GM19324 (cell line): Measurements from ENCODE around the gene C1orf167.
"Not testable (repeated sequence)": the region's sequence is repeated elsewhere in the genome, so short reads cannot be mapped to it uniquely, and the experiment has no call there.

Experiments
- ATAC-seq: cut with Tn5 transposase; IDR thresholded peaks from one replicate; pipeline ENCODE4 v1.9.1; 2021; ENCODE audit warnings: mild to moderate bottlenecking, moderate library complexity; ENCODE audit not compliant: unreplicated experiment, low FRiP score

The C1orf167 gene

GRCh38 chr1:11797525-11798216 is 35.7 kb downstream of the C1orf167 start:
- ATAC-seq = no peak

DNA sequence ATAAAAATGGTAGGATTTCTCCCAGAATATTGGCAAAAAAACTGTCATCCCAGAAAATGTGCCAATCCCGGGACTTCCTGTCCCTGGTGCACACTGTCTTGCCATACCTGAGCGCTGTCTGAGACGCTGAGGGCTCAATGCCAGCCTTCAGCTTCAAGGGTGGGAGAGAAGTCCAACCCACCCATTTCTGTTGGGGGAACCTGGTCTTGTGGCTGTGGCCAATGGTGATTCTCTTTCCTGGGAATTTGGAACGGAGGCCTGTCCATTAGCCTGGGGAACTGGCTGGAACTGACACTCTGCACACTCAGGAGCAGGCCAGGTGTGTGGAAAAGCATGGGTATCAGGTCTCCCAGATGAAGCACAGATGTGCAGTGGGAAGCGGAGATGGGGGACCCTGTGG is 37.1 kb downstream of the C1orf167 start:
- ATAC-seq = no peak

DNA sequence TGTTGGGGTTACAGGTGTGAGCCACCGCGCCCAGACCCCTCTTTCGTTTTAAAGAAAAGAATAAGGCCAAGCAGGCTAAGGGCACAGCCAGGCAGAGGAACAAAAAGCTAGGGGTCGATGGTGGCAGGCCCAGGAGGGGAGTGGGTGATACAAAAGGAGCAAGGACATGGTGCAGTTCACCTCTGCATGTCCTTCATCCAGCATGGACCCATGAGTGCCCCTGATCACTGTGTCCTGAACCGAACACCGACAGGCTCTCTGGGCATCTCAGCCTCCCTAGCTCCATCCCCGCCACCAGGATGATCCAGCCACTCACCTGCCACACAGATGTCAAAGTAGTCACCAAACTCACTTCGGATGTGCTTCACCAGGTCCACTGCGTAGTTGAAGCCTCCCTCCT is 37.9 kb downstream of the C1orf167 start:
- ATAC-seq = no peak

GRCh38 chr1:11800391-11800755 is 38.4 kb downstream of the C1orf167 start:
- ATAC-seq = no peak

- no peak for ATAC-seq
Observed at GRCh38 chr1:11800756-11801433, 38.9 kb downstream of the C1orf167 start.

GRCh38 chr1:11802616-11802972 is 40.6 kb downstream of the C1orf167 start:
- ATAC-seq = no peak

- ATAC-seq = no peak
Observed at GRCh38 chr1:11802973-11803885, 41.2 kb downstream of the C1orf167 start.

- ATAC-seq = not testable (repeated sequence)
Observed at GRCh38 chr1:11803924-11804665, 42.1 kb downstream of the C1orf167 start.

DNA sequence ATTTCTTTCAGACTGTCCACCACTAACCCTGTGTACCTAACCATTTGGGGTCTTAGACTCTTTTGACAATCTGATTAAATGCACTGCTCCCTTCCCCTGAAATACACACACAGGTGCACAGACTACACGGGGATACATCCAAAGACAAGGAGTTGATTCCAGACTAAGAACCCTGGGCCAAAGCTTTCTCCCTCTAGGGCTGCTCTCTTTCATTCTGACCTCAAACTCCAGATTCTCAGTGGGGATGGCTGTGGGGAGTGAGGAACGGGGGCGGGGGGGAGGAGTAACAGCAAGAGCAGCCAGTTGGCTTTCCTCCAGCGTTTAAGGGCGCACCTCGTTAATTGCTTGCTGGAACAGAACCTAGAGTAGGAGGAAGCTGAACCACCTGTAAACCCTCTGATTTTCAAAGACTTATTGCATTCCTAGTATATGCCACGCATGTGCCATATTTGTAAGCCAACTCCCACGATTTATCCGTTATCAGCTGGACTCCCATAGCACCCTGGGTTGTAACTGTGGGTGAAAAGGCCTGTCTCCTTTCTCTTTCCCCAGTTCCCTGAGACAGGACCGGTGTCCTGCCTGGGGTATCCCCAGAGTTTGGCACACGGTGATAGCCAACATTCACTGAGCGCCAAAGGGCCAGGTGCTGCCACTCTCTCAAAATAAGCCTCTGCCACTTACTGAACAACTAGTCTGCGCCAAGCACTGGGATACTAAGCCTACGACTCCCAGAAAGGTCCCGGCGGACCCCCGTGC is 42.9 kb downstream of the C1orf167 start:
- no peak for ATAC-seq

- peak; percentile 88 for ATAC-seq
Observed at GRCh38 chr1:11805422-11806306, 43.7 kb downstream of the C1orf167 start, which contains the start of the genes CLCN6 and MTHFR. TSS of gene CLCN6 (plus strand) at chr1:11806191. CDS start at chr1:11806263, 72 bp downstream. TSS of gene MTHFR (minus strand) at chr1:11805964. CDS start at chr1:11803116, 2,848 bp downstream.

GRCh38 chr1:11806307-11806936 is 44.4 kb downstream of the C1orf167 start:
- peak; percentile 62 for ATAC-seq

DNA sequence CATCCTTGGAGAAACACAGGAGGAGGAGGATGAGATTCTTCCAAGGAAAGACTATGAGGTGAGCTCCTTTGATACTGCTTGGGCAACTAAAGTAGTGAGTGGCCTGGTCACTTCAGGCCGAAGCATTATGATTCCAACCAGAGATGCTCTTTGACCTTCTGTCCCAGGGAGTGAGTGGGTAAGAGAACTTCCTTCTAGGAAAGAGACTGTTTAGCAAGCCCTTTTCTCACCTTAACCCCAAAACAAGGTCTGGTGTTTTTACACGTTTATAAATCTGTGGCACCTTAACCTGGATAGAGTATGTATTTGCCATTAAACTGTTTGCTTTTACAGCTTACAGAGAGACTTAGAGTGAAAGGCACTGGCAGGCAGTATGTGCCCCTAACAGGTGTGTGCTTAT is 45.1 kb downstream of the C1orf167 start:
- no peak for ATAC-seq

DNA sequence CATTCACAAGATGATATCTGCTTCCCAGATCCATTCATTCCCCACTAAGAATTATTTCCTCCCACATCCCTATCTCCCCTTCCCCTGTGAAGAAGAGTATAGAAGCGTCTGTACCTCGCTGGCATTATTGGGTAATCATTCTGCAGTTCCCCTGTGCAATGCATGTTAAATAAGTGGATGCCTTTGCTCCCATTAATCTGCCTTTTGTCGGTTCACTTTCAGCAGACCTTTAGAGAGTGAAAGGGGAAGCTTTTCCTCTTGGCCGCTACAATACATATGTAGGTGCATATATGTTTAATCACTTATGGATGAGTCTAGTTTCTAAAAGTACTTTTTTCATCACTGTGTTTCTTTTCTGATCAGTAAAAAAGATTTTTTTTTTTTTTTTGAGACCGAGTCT is 51.0 kb downstream of the C1orf167 start:
- no peak for ATAC-seq

DNA sequence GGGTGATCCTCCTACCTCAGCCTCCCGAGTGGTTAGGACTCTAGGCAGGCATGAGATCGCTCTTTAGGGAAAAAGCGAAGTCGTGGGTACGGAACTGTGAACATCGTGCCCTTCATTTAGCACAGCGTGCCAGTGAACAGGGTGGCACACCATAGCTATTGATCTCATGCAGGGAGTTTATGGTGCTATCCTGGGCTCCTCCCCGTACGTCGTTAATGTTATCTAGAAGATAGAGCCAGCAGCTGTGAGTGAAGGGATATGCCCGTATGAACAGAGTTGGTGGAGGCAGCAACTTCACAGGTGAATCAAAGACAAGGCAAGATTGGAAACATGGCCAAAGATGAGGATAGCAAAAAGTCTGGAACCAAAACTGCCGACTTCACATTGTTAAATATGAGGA is 55.2 kb downstream of the C1orf167 start:
- ATAC-seq = no peak

- no peak for ATAC-seq
Observed at GRCh38 chr1:11822091-11822490, 60.1 kb downstream of the C1orf167 start.

DNA sequence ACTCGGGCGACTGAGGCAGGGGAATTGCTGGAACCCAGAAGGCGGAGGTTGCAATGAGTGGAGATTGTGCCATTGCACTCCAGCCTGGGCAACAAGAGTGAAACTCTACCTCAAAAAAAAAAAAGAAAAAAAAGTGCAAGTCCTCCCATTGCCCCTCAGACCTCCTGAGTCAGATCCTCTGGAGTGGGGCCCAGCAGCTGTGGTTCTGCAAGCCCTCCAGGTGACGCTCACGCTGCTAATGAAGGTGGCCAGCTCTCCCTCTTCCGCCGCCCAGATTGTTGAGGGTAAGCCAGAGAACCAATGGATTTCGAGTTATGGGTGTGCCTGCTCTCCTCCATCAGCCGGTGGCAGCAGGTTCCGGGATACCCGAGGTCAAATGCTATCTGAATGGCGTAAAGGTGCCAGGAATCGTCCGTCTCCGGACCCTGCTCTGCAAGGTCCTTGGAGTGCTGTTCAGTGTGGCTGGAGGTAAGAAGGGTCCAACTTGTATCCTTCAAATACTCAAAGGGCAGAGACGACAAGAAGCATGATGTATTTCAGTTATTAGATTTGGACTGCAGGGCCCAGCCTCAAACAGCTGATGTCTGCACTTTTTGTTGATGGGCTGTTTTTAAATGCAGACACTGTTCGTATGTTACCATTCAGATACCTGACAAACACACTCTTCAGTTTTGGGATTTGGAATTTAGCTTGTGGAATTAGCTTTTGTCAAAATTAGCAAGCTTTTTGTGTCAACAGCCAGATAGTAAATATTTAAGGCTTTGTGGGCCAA is 61.6 kb downstream of the C1orf167 start:
- no peak for ATAC-seq

DNA sequence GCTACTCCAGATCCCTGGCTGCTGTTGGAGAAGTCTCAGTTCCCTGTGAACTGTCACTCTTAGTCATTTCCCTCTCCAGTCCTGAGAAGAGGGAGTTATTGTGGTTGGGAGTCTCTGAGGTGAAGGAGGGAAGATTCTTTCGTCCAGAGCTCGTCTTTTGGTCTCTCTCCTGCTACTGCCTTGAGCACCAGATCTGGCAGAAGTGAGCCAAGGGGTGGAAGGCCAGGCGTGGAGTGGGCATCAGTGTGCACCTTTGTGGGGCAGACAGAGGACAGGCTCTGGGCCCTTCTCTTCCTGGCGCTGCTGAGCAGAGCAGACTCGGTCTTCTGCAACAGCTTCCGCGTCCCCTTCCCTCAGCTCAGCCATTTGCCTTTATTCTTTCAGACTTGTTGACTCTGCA is 63.1 kb downstream of the C1orf167 start:
- ATAC-seq = no peak

GRCh38 chr1:11826946-11827345 is 65.0 kb downstream of the C1orf167 start:
- ATAC-seq = no peak
